ENCODE data around the gene AURKAIP1. TPM values are rescaled to one million over a fixed set of nuclear protein-coding genes. Genes with fewer than 3 reads are reported as not detected.

Gene AURKAIP1
- 109 and 137 TPM in 2 replicates for total RNA-seq

GRCh38 chr1:1374929-1375662 lies at the start of gene AURKAIP1:
TSS of gene AURKAIP1 (minus strand) at chr1:1375207. CDS start at chr1:1374756, 451 bp downstream.

GRCh38 chr1:1421147-1421906 lies 46.3 kb upstream of the AURKAIP1 start, which contains the start of gene ANKRD65:
TSS of gene ANKRD65 (minus strand) at chr1:1421276. CDS start at chr1:1421005, 271 bp downstream.

GRCh38 chr1:1406821-1407635 lies 32.0 kb upstream of the AURKAIP1 start, which contains the start of gene MRPL20:
TSS of gene MRPL20 (minus strand) at chr1:1407293. CDS start at chr1:1407217, 76 bp downstream.

GRCh38 chr1:1399187-1399871 lies 24.3 kb upstream of the AURKAIP1 start, which contains the start of gene CCNL2:
TSS of gene CCNL2 (minus strand) at chr1:1399335. CDS start at chr1:1399306, 29 bp downstream.

GRCh38 chr1:1358433-1359271 lies 16.4 kb downstream of the AURKAIP1 start, which contains the start of gene MXRA8:
TSS of gene MXRA8 (minus strand) at chr1:1358555. CDS start at chr1:1358504, 51 bp downstream.

GRCh38 chr1:1349256-1350012 lies 25.6 kb downstream of the AURKAIP1 start, which contains the start of gene DVL1:
TSS of gene DVL1 (minus strand) at chr1:1349418. CDS start at chr1:1349065, 353 bp downstream.

GRCh38 chr1:1331068-1331965 lies 43.7 kb downstream of the AURKAIP1 start, which contains the start of gene TAS1R3:
TSS of gene TAS1R3 (plus strand) at chr1:1331280. CDS start at chr1:1331346, 66 bp downstream.

GRCh38 chr1:1324524-1325287 lies 50.3 kb downstream of the AURKAIP1 start, which contains the start of the genes CPTP and INTS11:
TSS of gene CPTP (plus strand) at chr1:1324802. CDS start at chr1:1326911, 2,109 bp downstream.
TSS of gene INTS11 (minus strand) at chr1:1324660. CDS start at chr1:1324608, 52 bp downstream.

Other genes starting within 250 kb of the AURKAIP1 start
- gene TTLL10, start 201.3 kb downstream of the AURKAIP1 start, total RNA-seq, result not detected in 2 replicates
- gene TNFRSF18, start 168.6 kb downstream of the AURKAIP1 start, total RNA-seq, result 0.33 and 0.44 TPM in 2 replicates
- under 0.01 and 0.17 TPM in 2 replicates for gene TNFRSF4, start 161.1 kb downstream of the AURKAIP1 start, total RNA-seq
- gene SDF4, start 143.2 kb downstream of the AURKAIP1 start, total RNA-seq, result 137 and 202 TPM in 2 replicates
- gene B3GALT6, start 143.0 kb downstream of the AURKAIP1 start, total RNA-seq, result 25.5 and 38.4 TPM in 2 replicates
- 2.5 and 5.1 TPM in 2 replicates for gene C1QTNF12, start 128.5 kb downstream of the AURKAIP1 start, total RNA-seq
- 48.3 and 110 TPM in 2 replicates for gene UBE2J2, start 101.4 kb downstream of the AURKAIP1 start, total RNA-seq
- 2.5 and 4.3 TPM in 2 replicates for gene SCNN1D, start 94.8 kb downstream of the AURKAIP1 start, total RNA-seq
- 74.6 and 80.6 TPM in 2 replicates for gene ACAP3, start 67.3 kb downstream of the AURKAIP1 start, total RNA-seq
- gene PUSL1, start 66.6 kb downstream of the AURKAIP1 start, total RNA-seq, result 18.2 and 30.3 TPM in 2 replicates
- 62.8 and 67.6 TPM in 2 replicates for gene INTS11, start 50.5 kb downstream of the AURKAIP1 start, total RNA-seq
- gene CPTP, start 50.4 kb downstream of the AURKAIP1 start, total RNA-seq, result 8.9 and 22.3 TPM in 2 replicates
- 0.15 and 0.50 TPM in 2 replicates for gene TAS1R3, start 43.9 kb downstream of the AURKAIP1 start, total RNA-seq
- gene DVL1, start 25.8 kb downstream of the AURKAIP1 start, total RNA-seq, result 81.9 and 138 TPM in 2 replicates
- gene MXRA8, start 16.7 kb downstream of the AURKAIP1 start, total RNA-seq, result 534 and 638 TPM in 2 replicates
- gene CCNL2, start 24.1 kb upstream of the AURKAIP1 start, total RNA-seq, result 140 and 163 TPM in 2 replicates
- gene MRPL20, start 32.1 kb upstream of the AURKAIP1 start, total RNA-seq, result 63.5 and 109 TPM in 2 replicates
- gene ANKRD65, start 46.1 kb upstream of the AURKAIP1 start, total RNA-seq, result 2.8 and 4.2 TPM in 2 replicates
- gene VWA1, start 60.5 kb upstream of the AURKAIP1 start, total RNA-seq, result 5.2 and 9.6 TPM in 2 replicates
- under 0.01 TPM in 1 of 2 replicates, not detected in the other for gene ATAD3C, start 74.5 kb upstream of the AURKAIP1 start, total RNA-seq
- 15.0 and 15.1 TPM in 2 replicates for gene ATAD3B, start 96.6 kb upstream of the AURKAIP1 start, total RNA-seq
- 25.1 and 32.7 TPM in 2 replicates for gene ATAD3A, start 137.0 kb upstream of the AURKAIP1 start, total RNA-seq
- 4.5 and 5.5 TPM in 2 replicates for gene TMEM240, start 165.4 kb upstream of the AURKAIP1 start, total RNA-seq
- 84.6 and 87.3 TPM in 2 replicates for gene SSU72, start 199.7 kb upstream of the AURKAIP1 start, total RNA-seq
- 1.6 and 4.1 TPM in 2 replicates for gene FNDC10, start 224.9 kb upstream of the AURKAIP1 start, total RNA-seq
- gene MIB2, start 240.3 kb upstream of the AURKAIP1 start, total RNA-seq, result 49.2 and 125 TPM in 2 replicates